Measurements from ENCODE around the gene SELENOP.

GRCh38 chr5:42804717-42805339 is 6.9 kb downstream of the SELENOP start:
- TF ChIP-seq EP300 (IDR thresholded peaks at IDR 0.05) (no peak), CTCF (IDR thresholded peaks at IDR 0.05) (no peak)

Data from tibial nerve (tissue), 4 donors.